NCI-H2227 (cell line): ENCODE measurements around the gene MAGI1.

Source experiments
- DNase-seq: peaks from one replicate; lab custom pipeline; 2025; ENCODE audit not compliant: unreplicated experiment; lab: John Stamatoyannopoulos, UW

The MAGI1 gene

GRCh38 chr3:65313666-65314065 lies 725.1 kb downstream of the MAGI1 start:
- DNase-seq, result no peak

DNA sequence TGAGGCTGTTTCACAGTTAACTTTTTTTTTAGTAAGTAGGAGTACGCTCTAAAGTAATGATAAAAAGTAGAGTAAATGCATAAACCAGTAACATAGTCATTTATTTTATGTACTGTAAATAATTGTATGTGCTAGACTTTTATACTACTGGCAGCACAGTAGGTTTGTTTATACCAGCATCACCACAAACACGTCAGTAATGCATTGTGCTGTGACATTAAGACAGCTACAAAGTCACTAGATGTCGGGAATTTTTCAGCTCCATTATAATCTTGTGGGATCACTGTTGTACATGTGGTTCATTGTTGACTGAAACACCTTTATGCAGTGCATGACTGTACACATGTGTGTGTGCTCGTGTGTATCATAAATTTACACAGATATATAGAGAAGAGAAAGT lies 732.9 kb downstream of the MAGI1 start:
- DNase-seq, result no peak
